ENCODE data around the gene PPP1R14B.

Gene PPP1R14B

GRCh38 chr11:64268025-64268892, 21.5 kb upstream of the PPP1R14B start:
- in situ Hi-C loops (cut with HindIII; ENCODE audit: low sequenced_read_pairs), result no loop called here
- peak; percentile 26 for DNase-seq (ENCODE audit: low read depth, low spot score)
- no peak for TF ChIP-seq CTCF (IDR thresholded peaks at IDR 0.05; ENCODE audit: low read depth, low read length)
- H3K4me3 ChIP-seq (ENCODE audit: low read depth, low read length), result peak overlapping the region; percentile 58

- in situ Hi-C loops (cut with HindIII; ENCODE audit: low sequenced_read_pairs), result no loop called here
- no peak for DNase-seq (ENCODE audit: low read depth, low spot score)
- no peak overlapping the region for H3K4me3 ChIP-seq (ENCODE audit: low read depth, low read length)
Measured at GRCh38 chr11:64267207-64267945, 20.6 kb upstream of the PPP1R14B start.

GRCh38 chr11:64266339-64266738, 19.6 kb upstream of the PPP1R14B start:
- no peak for DNase-seq (ENCODE audit: low read depth, low spot score)
- in situ Hi-C loops (cut with HindIII; ENCODE audit: low sequenced_read_pairs), result no loop called here
- TF ChIP-seq CTCF (IDR thresholded peaks at IDR 0.05; ENCODE audit: low read depth, low read length), result no peak
- no peak overlapping the region for H3K4me3 ChIP-seq (ENCODE audit: low read depth, low read length)

More at GRCh38 chr11:64267207-64267945, 20.6 kb upstream of the PPP1R14B start:
- no peak for TF ChIP-seq CTCF (IDR thresholded peaks at IDR 0.05; ENCODE audit: low read depth, low read length)

GRCh38 chr11:64265176-64266160, 18.7 kb upstream of the PPP1R14B start:
- in situ Hi-C loops (cut with HindIII; ENCODE audit: low sequenced_read_pairs), result no loop called here
- H3K4me3 ChIP-seq (ENCODE audit: low read depth, low read length), result no peak overlapping the region
- no peak for DNase-seq (ENCODE audit: low read depth, low spot score)
- TF ChIP-seq CTCF (IDR thresholded peaks at IDR 0.05; ENCODE audit: low read depth, low read length), result no peak

- H3K4me3 ChIP-seq (ENCODE audit: low read depth, low read length), result no peak overlapping the region
- in situ Hi-C loops (cut with HindIII; ENCODE audit: low sequenced_read_pairs), result no loop called here
- no peak for DNase-seq (ENCODE audit: low read depth, low spot score)
- no peak for TF ChIP-seq CTCF (IDR thresholded peaks at IDR 0.05; ENCODE audit: low read depth, low read length)
Measured at GRCh38 chr11:64264371-64264852, 17.7 kb upstream of the PPP1R14B start.

GRCh38 chr11:64263947-64264317, 17.2 kb upstream of the PPP1R14B start:
- no peak for TF ChIP-seq CTCF (IDR thresholded peaks at IDR 0.05; ENCODE audit: low read depth, low read length)
- in situ Hi-C loops (cut with HindIII; ENCODE audit: low sequenced_read_pairs), result no loop called here

More at GRCh38 chr11:64263947-64264317, 17.2 kb upstream of the PPP1R14B start:
- no peak overlapping the region for H3K4me3 ChIP-seq (ENCODE audit: low read depth, low read length)
- no peak for DNase-seq (ENCODE audit: low read depth, low spot score)
